Lower leg skin (tissue), 4 donors: Measurements from ENCODE around the gene NDRG3. TPM values are rescaled to one million over a fixed set of nuclear protein-coding genes. Genes with fewer than 3 reads are reported as not detected.

ENCODE experiments used
- DNase-seq, 2 donors: peaks; one replicate each; pipeline ENCODE4 v3.0.0-alpha.2; 2019; ENCODE audit warnings: low spot score in 2 of 2
- H3K4me3 ChIP-seq: fragments of 200-600 bp; sonication (generic); 2 replicates; pipeline ENCODE4 v1.5.1; 2017; ENCODE audit warnings: mild to moderate bottlenecking, low read depth; ENCODE audit not compliant: poor library complexity, severe bottlenecking
- CTCF ChIP-seq, 3 donors: fragments of 450-650 bp; IDR thresholded peaks; one replicate each; pipeline ENCODE4 v1.5.1; 2016; ENCODE audit warnings: antibody characterized with exemption in 3 of 3, mild to moderate bottlenecking in 3 of 3, moderate library complexity in 2 of 3
- POLR2A ChIP-seq, 2 donors: fragments of 450-650 bp; IDR thresholded peaks; one replicate each; pipeline ENCODE4 v1.6.1; 2016 to 2017; ENCODE audit warnings: antibody characterized with exemption in 2 of 2, mild to moderate bottlenecking in 1 of 2, moderate library complexity in 1 of 2
- WGBS, 2 donors: methylation state at CpG; one replicate each; pipeline ENCODE4 v1.1.5; 2018; 5-methylcytosine and 5-hydroxymethylcytosine counted together
- intact Hi-C: fragments of 100-400 bp; cut with DNase I; formaldehyde crosslinking; loops from one replicate; pipeline ENCODE4 v1.15.0; 2023; ENCODE audit warnings: low total_unique reads
- total RNA-seq, 4 donors: library from RNA; depleted of rRNA; stranded (reverse); fragments of >200 nt; gene quantifications; one replicate each; pipeline ENCODE4 v1.1.0, GENCODE V29; 2016

NDRG3 gene
- total RNA-seq, 4 donors from 2014 or later = 16.6 to 21.8 (median 19.8) TPM

GRCh38 chr20:36632487-36633284, 113.2 kb downstream of the NDRG3 start:
- 79 to 88% methylated on average over 14 of the region's 14 CpGs for WGBS, 2 donors

GRCh38 chr20:36632147-36632486, 113.8 kb downstream of the NDRG3 start:
- no peak for TF ChIP-seq CTCF (IDR thresholded peaks at IDR 0.05)
- no peak for TF ChIP-seq POLR2A (IDR thresholded peaks at IDR 0.05)
- intact Hi-C loops = no loop called here
- 75 to 85% methylated on average over 3 of the region's 3 CpGs for WGBS, 2 donors
- no peak for DNase-seq
- no peak overlapping the region for H3K4me3 ChIP-seq

More at GRCh38 chr20:36632487-36633284, 113.2 kb downstream of the NDRG3 start:
- no peak for DNase-seq
- intact Hi-C loops = no loop called here
- TF ChIP-seq POLR2A (IDR thresholded peaks at IDR 0.05) = no peak
- no peak for TF ChIP-seq CTCF (IDR thresholded peaks at IDR 0.05)
- no peak overlapping the region for H3K4me3 ChIP-seq

GRCh38 chr20:36631646-36632045, 114.2 kb downstream of the NDRG3 start:
- 94 to 95% methylated on average over 6 of the region's 6 CpGs for WGBS, 2 donors
- no peak for DNase-seq
- intact Hi-C loops = no loop called here
- TF ChIP-seq CTCF (IDR thresholded peaks at IDR 0.05) (no peak), POLR2A (IDR thresholded peaks at IDR 0.05) (no peak)
- H3K4me3 ChIP-seq = no peak overlapping the region

- no peak overlapping the region for H3K4me3 ChIP-seq
- no peak for DNase-seq
- WGBS, 2 donors = 75 to 80% methylated on average over 15 of the region's 15 CpGs
- TF ChIP-seq POLR2A (IDR thresholded peaks at IDR 0.05) (no peak), CTCF (IDR thresholded peaks at IDR 0.05) (no peak)
- intact Hi-C loops = no loop called here
These were observed 115.9 kb downstream of the NDRG3 start for GRCh38 chr20:36629719-36630681.

- H3K4me3 ChIP-seq = no peak overlapping the region
- 92% methylated on average over 7 of the region's 7 CpGs for WGBS, 2 donors
- intact Hi-C loops = no loop called here
- DNase-seq = no peak
- no peak for TF ChIP-seq CTCF (IDR thresholded peaks at IDR 0.05)
- no peak for TF ChIP-seq POLR2A (IDR thresholded peaks at IDR 0.05)
These were observed 117.8 kb downstream of the NDRG3 start for GRCh38 chr20:36628076-36628475.
